Cardiac septum (tissue), 1 donor: ENCODE data around the gene HHAT. TPM values are rescaled to one million over a fixed set of nuclear protein-coding genes. Genes with fewer than 3 reads are reported as not detected.
"Not testable (repeated sequence)": the region's sequence is repeated elsewhere in the genome, so short reads cannot be mapped to it uniquely, and the experiment has no call there.

Experiments used
- DNase-seq: peaks from one replicate; pipeline ENCODE4 v3.0.0-alpha.2; 2020; ENCODE audit warnings: low spot score
- intact Hi-C: fragments of 100-400 bp; cut with DNase I; formaldehyde crosslinking; loops from one replicate; pipeline ENCODE4 v1.14.0; 2022
- total RNA-seq: library from RNA; stranded (reverse); fragmentation: NEBNext Ultra II Directional; extraction: Animal tissue kit (Norgen Biotek cat#: 25700); gene quantifications from one replicate; pipeline ENCODE4 v1.2.1, GENCODE V29; 2021
- donor health status: DM: no; HTN: no; CAD: no.

HHAT gene
- total RNA-seq, 1 donor from 2014 or later: 2.4 TPM

GRCh38 chr1:210650403-210650802, 321.7 kb downstream of the HHAT start:
- no peak for DNase-seq
- intact Hi-C loops: no loop called here

DNA sequence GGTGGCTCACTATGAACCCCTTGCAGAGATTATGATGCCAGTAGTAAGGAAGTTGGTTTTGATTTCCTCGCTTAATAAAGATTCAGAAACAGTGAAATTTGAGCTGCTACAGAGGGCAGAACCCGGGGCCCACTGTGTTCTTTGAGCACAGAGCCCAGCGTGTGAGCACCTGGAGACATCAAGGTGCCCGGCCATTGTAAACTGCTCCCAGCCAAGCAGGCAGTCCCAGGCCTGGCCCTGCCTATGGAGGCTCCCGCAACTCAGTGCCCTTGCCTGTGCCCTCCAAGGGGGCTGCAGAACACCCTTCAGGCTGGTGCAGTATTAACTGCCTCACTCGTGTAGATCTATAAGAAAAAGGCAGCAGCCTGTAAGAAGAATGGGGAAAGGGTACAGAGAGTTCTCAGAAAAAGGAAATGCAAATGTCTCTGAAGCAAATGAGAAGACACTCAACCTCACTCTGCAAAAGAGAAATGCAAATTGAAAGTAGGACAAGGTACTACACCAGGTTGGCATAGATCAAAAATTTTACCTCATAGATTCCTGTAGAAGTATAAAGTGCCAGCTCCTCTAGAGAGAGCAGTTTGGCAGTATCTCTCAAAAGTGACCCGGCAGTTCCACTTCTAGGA, 323.7 kb downstream of the HHAT start:
- intact Hi-C loops: no loop called here
- no peak for DNase-seq

DNA sequence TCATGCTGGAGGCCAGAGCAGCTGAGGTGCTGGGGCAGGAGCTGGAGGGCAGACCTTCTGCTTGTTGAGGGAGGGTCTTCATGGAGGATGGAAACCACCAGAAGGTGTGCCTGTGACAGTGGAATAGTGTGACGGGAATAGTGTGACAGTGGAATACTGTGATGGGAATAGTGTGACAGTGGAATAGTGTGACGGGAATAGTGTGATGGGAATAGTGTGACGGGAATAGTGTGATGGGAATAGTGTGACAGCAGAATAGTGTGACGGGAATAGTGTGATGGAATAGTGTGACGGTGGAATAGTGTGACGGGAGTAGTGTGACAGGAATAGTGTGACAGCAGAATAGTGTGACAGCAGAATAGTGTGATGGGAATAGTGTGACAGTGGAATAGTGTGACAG, 325.1 kb downstream of the HHAT start:
- no peak for DNase-seq
- intact Hi-C loops: no loop called here

GRCh38 chr1:210654176-210654981, 325.7 kb downstream of the HHAT start:
- no peak for DNase-seq
- intact Hi-C loops: no loop called here

GRCh38 chr1:210655511-210655910, 326.8 kb downstream of the HHAT start:
- DNase-seq: no peak
- intact Hi-C loops: no loop called here

DNA sequence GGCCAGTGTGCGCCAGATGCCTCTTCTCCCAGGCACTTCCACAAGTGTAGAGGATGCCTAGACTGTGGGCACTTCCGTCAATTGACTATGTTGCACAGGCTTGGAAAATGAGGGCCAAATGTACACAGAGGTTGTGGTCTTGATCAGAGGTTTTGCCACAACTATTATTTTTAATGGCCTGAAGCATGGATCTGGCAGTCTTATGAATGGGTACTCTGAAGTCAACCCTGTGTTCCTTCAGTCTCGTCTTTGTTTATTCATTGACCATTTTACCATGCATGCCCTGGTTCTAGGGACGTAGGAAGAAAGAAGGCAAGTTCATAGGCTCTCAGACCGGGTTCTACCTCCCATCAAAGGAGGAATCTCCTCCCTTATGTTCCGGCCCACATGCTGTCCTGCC, 329.1 kb downstream of the HHAT start:
- intact Hi-C loops: no loop called here

DNA sequence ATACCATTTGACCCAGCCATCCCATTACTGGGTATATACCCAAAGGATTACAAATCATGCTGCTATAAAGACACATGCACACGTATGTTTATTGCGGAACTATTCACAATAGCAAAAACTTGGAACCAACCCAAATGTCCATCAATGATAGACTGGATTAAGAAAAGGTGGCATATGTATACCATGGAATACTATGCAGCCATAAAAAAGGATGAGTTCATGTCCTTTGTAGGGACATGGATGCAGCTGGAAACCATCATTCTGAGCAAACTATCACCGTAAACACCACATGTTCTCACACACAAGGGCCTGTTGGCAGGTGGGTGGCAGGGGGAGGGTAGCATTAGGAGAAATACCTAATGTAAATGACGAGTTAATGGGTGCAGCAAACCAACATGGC, 332.8 kb downstream of the HHAT start:
- DNase-seq, intact Hi-C loops: not testable (repeated sequence)

More for the DNA sequence above, 329.1 kb downstream of the HHAT start:
- no peak for DNase-seq

DNA sequence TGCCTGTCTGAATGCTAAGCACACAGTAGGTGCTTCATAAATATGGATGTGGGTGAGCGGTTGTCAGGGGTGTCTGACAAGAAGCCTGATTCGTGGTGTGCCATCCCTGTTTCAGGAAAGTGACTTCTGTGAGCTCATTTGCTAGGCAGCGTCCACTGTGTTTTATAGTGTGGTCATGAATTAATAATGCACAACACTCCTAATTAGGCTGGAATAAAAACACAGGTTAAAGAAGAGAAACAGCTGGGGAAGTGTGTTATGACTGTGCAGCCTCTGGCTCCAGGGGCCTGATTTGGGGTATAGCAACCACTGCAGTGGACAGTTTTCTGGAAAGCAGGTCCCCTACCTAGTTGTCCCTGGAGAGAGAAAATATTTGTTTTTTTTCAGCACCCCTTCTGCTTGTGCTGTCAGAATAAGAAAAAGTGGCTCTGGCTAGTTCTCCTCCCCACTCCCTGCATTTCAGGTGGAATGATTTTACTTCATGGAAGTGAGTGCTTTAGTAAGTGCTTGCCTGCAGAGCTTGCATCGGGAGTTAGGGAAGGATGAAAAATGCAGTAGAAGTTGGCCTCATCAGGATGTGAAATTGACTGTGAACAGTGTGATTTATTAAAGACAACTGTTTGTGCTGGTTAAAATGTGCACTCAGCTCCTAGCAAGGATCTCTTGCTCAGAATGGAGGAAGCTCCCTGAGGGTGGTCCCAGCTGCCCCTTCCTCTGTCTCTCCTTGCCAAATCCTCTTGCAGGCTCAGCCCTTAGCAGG, 333.8 kb downstream of the HHAT start:
- intact Hi-C loops: no loop called here
- no peak for DNase-seq

GRCh38 chr1:210663730-210664573, 335.2 kb downstream of the HHAT start:
- intact Hi-C loops: no loop called here
- DNase-seq: no peak

GRCh38 chr1:210669951-210670350, 341.2 kb downstream of the HHAT start:
- intact Hi-C loops: no loop called here
- DNase-seq: no peak

GRCh38 chr1:210674151-210674550, 345.4 kb downstream of the HHAT start:
- intact Hi-C loops: no loop called here
- no peak for DNase-seq

DNA sequence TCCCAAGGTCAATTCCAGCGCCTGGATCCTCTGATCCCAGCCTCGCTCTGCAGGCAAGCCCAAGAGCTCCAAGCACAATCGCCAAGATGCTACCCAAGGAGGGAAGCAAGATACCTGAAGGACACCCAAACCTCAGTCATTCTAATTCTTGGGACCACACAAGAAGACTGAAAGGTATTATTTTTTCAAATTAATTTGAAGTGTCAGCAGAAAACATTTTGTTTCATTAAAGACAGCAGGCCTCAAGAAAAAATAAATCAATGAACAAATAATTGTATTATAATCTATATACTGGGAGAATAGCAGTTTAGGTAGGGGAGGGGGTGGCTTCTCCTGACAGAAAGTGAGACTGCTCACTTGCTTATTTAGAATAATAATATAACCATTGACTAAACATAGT, 347.8 kb downstream of the HHAT start:
- no peak for DNase-seq
- intact Hi-C loops: no loop called here

- DNase-seq: no peak
- intact Hi-C loops: no loop called here
Observed at GRCh38 chr1:210677533-210677932, 348.8 kb downstream of the HHAT start.

GRCh38 chr1:210678306-210678705, 349.6 kb downstream of the HHAT start:
- DNase-seq: no peak
- intact Hi-C loops: no loop called here

- no peak for DNase-seq
- intact Hi-C loops: no loop called here
Observed at GRCh38 chr1:210681158-210681557, 352.5 kb downstream of the HHAT start.

DNA sequence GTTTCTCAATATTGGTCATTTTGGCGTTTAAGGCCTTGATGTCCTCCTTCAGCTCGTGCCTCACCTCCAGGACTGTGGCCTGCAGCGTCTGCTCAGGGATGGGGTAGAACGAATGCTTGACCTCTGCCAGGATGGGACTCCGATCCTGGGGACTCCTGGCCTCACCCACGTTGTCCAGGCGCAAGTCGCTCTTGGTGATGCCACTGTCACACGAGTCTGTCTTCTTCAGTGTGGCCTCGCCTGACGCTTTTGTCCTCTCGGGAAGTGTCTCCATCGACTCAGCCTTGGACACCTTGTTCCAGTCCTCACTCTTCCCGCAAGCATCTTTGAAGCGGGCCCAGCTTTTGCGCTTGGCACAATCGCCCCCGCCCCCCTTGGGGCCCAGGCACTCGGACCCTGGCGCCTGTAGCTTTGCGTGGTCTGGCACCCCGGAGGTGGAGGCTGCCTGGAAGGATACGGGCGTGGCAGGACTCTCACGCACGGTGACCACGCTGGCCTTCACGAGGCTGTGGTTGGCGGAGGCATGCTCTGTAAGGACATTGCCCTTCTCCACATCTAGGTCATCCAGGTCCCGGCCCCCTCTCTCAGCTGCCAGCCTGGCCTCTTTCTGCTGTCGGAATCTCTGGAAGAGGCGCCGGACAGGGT, 354.8 kb downstream of the HHAT start:
- intact Hi-C loops: no loop called here
- DNase-seq: no peak

DNA sequence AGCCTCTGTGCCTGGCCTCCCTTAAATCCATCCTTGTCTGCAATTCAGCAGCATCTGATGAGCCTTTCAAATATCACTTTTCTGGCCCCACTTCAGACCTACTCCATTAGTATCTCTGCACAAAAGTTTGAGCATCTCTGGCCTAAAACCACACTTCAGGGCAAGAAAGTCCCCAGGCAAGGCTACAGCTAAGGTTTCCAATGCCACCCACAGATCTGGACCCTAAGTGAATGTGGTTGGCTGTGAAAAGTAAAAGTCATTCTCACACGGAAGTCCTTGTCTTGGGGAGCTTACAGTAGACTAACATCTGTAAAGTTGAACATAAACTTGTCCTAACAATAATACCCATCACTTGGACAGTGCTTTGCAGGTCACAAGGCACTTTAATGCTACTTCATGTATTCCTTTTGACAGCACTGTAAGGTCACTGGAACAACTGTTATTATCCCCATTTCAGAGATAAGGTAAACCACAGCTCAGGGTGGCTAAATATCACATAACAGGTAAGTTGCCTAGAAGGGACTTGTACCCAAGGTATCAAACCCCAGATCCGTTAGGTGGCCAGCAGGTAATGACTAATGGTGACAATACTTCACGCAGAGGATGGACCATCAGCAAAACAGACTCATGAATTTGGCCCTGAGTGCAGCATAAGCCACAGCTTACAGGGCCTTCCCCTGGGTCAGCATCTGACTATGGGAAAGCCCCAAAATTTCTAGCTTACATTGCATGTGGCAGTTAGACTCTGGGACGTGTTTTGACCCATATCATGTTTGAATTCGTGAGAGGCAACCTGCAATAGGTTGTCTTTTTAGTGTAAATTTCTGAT, 356.0 kb downstream of the HHAT start:
- intact Hi-C loops: no loop called here
- DNase-seq: no peak

DNA sequence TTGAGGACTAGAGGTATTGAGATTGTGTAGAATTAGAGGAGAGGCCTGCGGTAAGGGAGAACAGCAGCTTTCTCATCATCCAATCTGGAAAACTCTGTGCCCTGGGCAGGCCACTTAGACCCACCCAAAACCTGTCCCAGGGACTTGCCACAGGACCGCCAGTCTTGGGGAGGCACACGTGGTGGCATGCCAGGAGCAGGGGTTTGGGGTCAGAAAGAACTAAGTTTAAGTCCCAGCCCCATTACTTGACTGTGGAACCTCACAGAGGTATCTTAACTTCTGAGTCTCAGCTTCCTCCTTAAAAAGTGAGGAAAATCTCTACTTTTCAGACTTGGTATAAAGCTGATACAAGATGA, 356.6 kb downstream of the HHAT start:
- no peak for DNase-seq
- intact Hi-C loops: no loop called here

DNA sequence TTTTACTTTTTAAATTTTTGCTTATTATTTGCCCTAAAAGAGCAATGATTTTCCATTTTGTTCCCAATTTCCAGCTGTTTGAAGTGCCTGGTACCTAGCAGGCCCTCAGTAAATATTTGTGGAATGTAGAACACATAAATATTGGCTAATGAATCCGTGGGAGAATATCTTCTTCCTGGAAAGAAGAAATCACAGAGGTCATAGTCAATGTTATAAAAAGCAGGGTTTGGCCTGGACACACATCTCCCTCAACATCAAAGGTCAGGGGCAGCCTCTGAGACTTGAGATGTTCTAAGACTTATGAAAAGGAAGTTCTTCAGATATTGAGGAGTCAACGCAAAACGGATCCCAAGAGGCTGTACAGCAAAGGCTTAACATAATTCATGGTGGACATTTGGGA, 358.1 kb downstream of the HHAT start:
- no peak for DNase-seq
- intact Hi-C loops: no loop called here
